ENCODE measurements around the gene TLNRD1. TPM values are rescaled to one million over a fixed set of nuclear protein-coding genes. Genes with fewer than 3 reads are reported as not detected.

The TLNRD1 gene
- total RNA-seq, 2 donors from 2014 or later, result 19.3 to 25.4 TPM

GRCh38 chr15:81050259-81050658 lies 49.5 kb downstream of the TLNRD1 start:
- Histone ChIP-seq H3K4me3 (no peak overlapping the region), H3K36me3 (no peaks in the 10 kb centered on the region), H3K4me1 (replicated peaks) (no peaks in the 10 kb centered on the region), H3K9me3 (no peaks in the 10 kb centered on the region), H3K27ac (no peak overlapping the region), H3K27me3 (replicated peaks; ENCODE audit: insufficient read depth) (no peaks in the 10 kb centered on the region)
- no peak for TF ChIP-seq POLR2A (IDR thresholded peaks at IDR 0.05)
- TF ChIP-seq POLR2AphosphoS5 (IDR thresholded peaks at IDR 0.05), result no peak
- no peak for TF ChIP-seq CTCF (IDR thresholded peaks at IDR 0.05)
- intact Hi-C loops (cut with DNase I), result no loop called here
- DNase-seq (ENCODE audit: low spot score), result no peak

GRCh38 chr15:81050805-81051204 lies 50.1 kb downstream of the TLNRD1 start:
- no peaks in the 10 kb centered on the region for H3K27me3 ChIP-seq (replicated peaks; ENCODE audit: insufficient read depth)
- intact Hi-C loops (cut with DNase I), result no loop called here
- H3K9me3 ChIP-seq, result no peaks in the 10 kb centered on the region
- WGBS, result 84% methylated on average over 4 of the region's 4 CpGs
- TF ChIP-seq CTCF (IDR thresholded peaks at IDR 0.05) (no peak), POLR2A (IDR thresholded peaks at IDR 0.05) (no peak), POLR2AphosphoS5 (IDR thresholded peaks at IDR 0.05) (no peak)
- no peaks in the 10 kb centered on the region for H3K4me1 ChIP-seq (replicated peaks)
- DNase-seq (ENCODE audit: low spot score), result no peak
- H3K27ac ChIP-seq, result no peak overlapping the region
- no peak overlapping the region for H3K4me3 ChIP-seq
- no peaks in the 10 kb centered on the region for H3K36me3 ChIP-seq

GRCh38 chr15:81052046-81052445 lies 51.3 kb downstream of the TLNRD1 start:
- Histone ChIP-seq H3K27ac (no peak overlapping the region), H3K27me3 (replicated peaks; ENCODE audit: insufficient read depth) (no peaks in the 10 kb centered on the region), H3K4me3 (no peak overlapping the region), H3K4me1 (replicated peaks) (no peaks in the 10 kb centered on the region), H3K9me3 (no peaks in the 10 kb centered on the region), H3K36me3 (no peaks in the 10 kb centered on the region)
- intact Hi-C loops (cut with DNase I), result no loop called here
- TF ChIP-seq POLR2A (IDR thresholded peaks at IDR 0.05), result no peak
- no peak for TF ChIP-seq CTCF (IDR thresholded peaks at IDR 0.05)
- no peak for TF ChIP-seq POLR2AphosphoS5 (IDR thresholded peaks at IDR 0.05)
- DNase-seq (ENCODE audit: low spot score), result no peak
- WGBS, result 70% methylated on average over 2 of the region's 2 CpGs

GRCh38 chr15:81053621-81054020 lies 52.9 kb downstream of the TLNRD1 start:
- TF ChIP-seq CTCF (IDR thresholded peaks at IDR 0.05) (no peak), POLR2A (IDR thresholded peaks at IDR 0.05) (no peak), POLR2AphosphoS5 (IDR thresholded peaks at IDR 0.05) (no peak)
- Histone ChIP-seq H3K4me1 (replicated peaks) (no peaks in the 10 kb centered on the region), H3K27me3 (replicated peaks; ENCODE audit: insufficient read depth) (no peaks in the 10 kb centered on the region), H3K27ac (no peak overlapping the region), H3K4me3 (no peak overlapping the region), H3K9me3 (no peaks in the 10 kb centered on the region), H3K36me3 (no peaks in the 10 kb centered on the region)
- intact Hi-C loops (cut with DNase I), result no loop called here
- DNase-seq (ENCODE audit: low spot score), result no peak

GRCh38 chr15:81054236-81054635 lies 53.5 kb downstream of the TLNRD1 start:
- no peaks in the 10 kb centered on the region for H3K36me3 ChIP-seq

More at GRCh38 chr15:81054236-81054635, 53.5 kb downstream of the TLNRD1 start:
- WGBS, result 53% methylated on average over 2 of the region's 2 CpGs
- TF ChIP-seq CTCF (IDR thresholded peaks at IDR 0.05) (no peak), POLR2AphosphoS5 (IDR thresholded peaks at IDR 0.05) (no peak), POLR2A (IDR thresholded peaks at IDR 0.05) (no peak)
- no peaks in the 10 kb centered on the region for H3K27me3 ChIP-seq (replicated peaks; ENCODE audit: insufficient read depth)
- H3K9me3 ChIP-seq, result no peaks in the 10 kb centered on the region
- H3K4me1 ChIP-seq (replicated peaks), result no peaks in the 10 kb centered on the region
- DNase-seq (ENCODE audit: low spot score), result no peak
- H3K27ac ChIP-seq, result no peak overlapping the region
- no peak overlapping the region for H3K4me3 ChIP-seq
- intact Hi-C loops (cut with DNase I), result no loop called here

Small RNA genes within 50 kb of the gene (microRNA-seq; reads per million reads assigned to microRNA genes)
- not detected for gene MIR4514

Small RNA genes within 50 kb of the gene (small RNA-seq; reads per million reads assigned to genes)
- gene MIR4514, result 0 reads per million in 2 donors

Other genes starting within 250 kb of the TLNRD1 start
- gene CEMIP, start 221.6 kb upstream of the TLNRD1 start, total RNA-seq, result 10 to 100 TPM in 1 of 2 donors, 1 to 10 TPM in 1; 1.6 to 13.5 TPM
- 10 to 100 TPM; 28.0 to 33.9 TPM for gene MESD, start 11.1 kb upstream of the TLNRD1 start, total RNA-seq
- 1 to 10 TPM in 1 of 2 donors, not detected in 1; 2.9 TPM for gene CFAP161, start 133.3 kb downstream of the TLNRD1 start, total RNA-seq
- gene IL16, start 196.0 kb downstream of the TLNRD1 start, total RNA-seq, result 1 to 10 TPM; 2.7 to 9.9 TPM